Mesenchymal stem cell (in vitro differentiated cells and primary cell): Measurements from ENCODE around the gene ITGB5.

Experiments
- DNase-seq: peaks from one replicate; pipeline ENCODE4 v3.0.0-alpha.2; 2013
- H2AFZ ChIP-seq: one replicate; pipeline ENCODE4 v1.6.1; 2013; ENCODE audit warnings: low read depth, mild to moderate bottlenecking, control low read depth, inconsistent platforms, low read length, moderate library complexity
- H2AK5ac ChIP-seq: 2 replicates; pipeline ENCODE4 v1.6.1; 2013; ENCODE audit warnings: low read length, moderate library complexity, mild to moderate bottlenecking, inconsistent platforms; ENCODE audit not compliant: severe bottlenecking
- H2BK120ac ChIP-seq: one replicate; pipeline ENCODE4 v1.6.1; 2013; ENCODE audit warnings: low read depth, mild to moderate bottlenecking, inconsistent platforms, low read length, moderate library complexity
- H2BK12ac ChIP-seq, 2 experiments: one replicate each; pipeline ENCODE4 v1.6.1; 2013; ENCODE audit warnings: inconsistent platforms in 2 of 2, low read length in 2 of 2, mild to moderate bottlenecking in 2 of 2, moderate library complexity in 2 of 2, control low read depth in 1 of 2
- H2BK15ac ChIP-seq: one replicate; pipeline ENCODE4 v1.6.1; 2013; ENCODE audit warnings: mild to moderate bottlenecking, low read depth, inconsistent platforms; ENCODE audit not compliant: poor library complexity, severe bottlenecking
- H2BK5ac ChIP-seq: 2 replicates; pipeline ENCODE4 v1.6.1; 2013; ENCODE audit warnings: low read depth, mild to moderate bottlenecking, low read length, control low read depth, inconsistent platforms; ENCODE audit not compliant: poor library complexity, severe bottlenecking
- H3K14ac ChIP-seq, 2 experiments: one replicate each; pipeline ENCODE4 v1.6.1; 2013; ENCODE audit warnings: inconsistent platforms in 2 of 2, low read length in 2 of 2, control low read depth in 1 of 2, mild to moderate bottlenecking in 1 of 2, moderate library complexity in 1 of 2
- H3K18ac ChIP-seq, 2 experiments: one replicate each; pipeline ENCODE4 v1.6.1; 2013; ENCODE audit warnings: inconsistent platforms in 2 of 2, low read length in 2 of 2, control low read depth in 1 of 2, low read depth in 1 of 2, mild to moderate bottlenecking in 1 of 2
- H3K23ac ChIP-seq, 2 experiments: one replicate each; pipeline ENCODE4 v1.6.1; 2013; ENCODE audit warnings: inconsistent platforms in 2 of 2, low read length in 2 of 2, mild to moderate bottlenecking in 2 of 2, moderate library complexity in 2 of 2, control low read depth in 1 of 2
- H3K27ac ChIP-seq: 2 replicates; pipeline ENCODE4 v1.5.1; 2013; ENCODE audit warnings: mild to moderate bottlenecking, moderate library complexity, low read length, control low read depth, inconsistent platforms; ENCODE audit not compliant: poor library complexity, severe bottlenecking
- H3K27me3 ChIP-seq, 2 experiments: 2 replicates each; pipeline versions ENCODE4 v1.6.1 to v1.7.0; 2013; ENCODE audit warnings: low read length in 2 of 2, mild to moderate bottlenecking in 2 of 2, moderate library complexity in 2 of 2, control low read depth in 1 of 2, inconsistent platforms in 1 of 2; ENCODE audit not compliant: control insufficient read depth in 1 of 2, insufficient read depth in 1 of 2
- H3K36me3 ChIP-seq, 2 experiments: 2 replicates each; pipeline versions ENCODE4 v1.6.1 to v1.7.0; 2013; ENCODE audit warnings: low read length in 2 of 2, control low read depth in 1 of 2, inconsistent platforms in 1 of 2, low read depth in 1 of 2, mild to moderate bottlenecking in 1 of 2; ENCODE audit not compliant: insufficient read depth in 2 of 2, control insufficient read depth in 1 of 2
- H3K4ac ChIP-seq, 2 experiments: one replicate each; pipeline ENCODE4 v1.6.1; 2013; ENCODE audit warnings: inconsistent platforms in 2 of 2, low read length in 2 of 2, mild to moderate bottlenecking in 2 of 2, moderate library complexity in 2 of 2, control low read depth in 1 of 2, low read depth in 1 of 2
- H3K4me1 ChIP-seq: 2 replicates; pipeline ENCODE4 v1.6.1; 2013; ENCODE audit warnings: low read depth, low read length, control low read depth; ENCODE audit not compliant: control insufficient read depth, insufficient read depth
- H3K4me2 ChIP-seq: 2 replicates; pipeline ENCODE4 v1.6.1; 2013; ENCODE audit warnings: low read length, mild to moderate bottlenecking, inconsistent platforms; ENCODE audit not compliant: poor library complexity, severe bottlenecking
- H3K4me3 ChIP-seq, 2 experiments: 2 replicates each; pipeline versions ENCODE4 v1.5.1 to v1.7.0; 2013; ENCODE audit warnings: low read length in 2 of 2, mild to moderate bottlenecking in 2 of 2, control low read depth in 1 of 2, low read depth in 1 of 2; ENCODE audit not compliant: insufficient read depth in 1 of 2
- H3K79me1 ChIP-seq: replicated peaks from 2 replicates; pipeline ENCODE4 v1.6.1; 2013; ENCODE audit warnings: mild to moderate bottlenecking, control low read depth, low read length, inconsistent platforms; ENCODE audit not compliant: poor library complexity, severe bottlenecking
- H3K9ac ChIP-seq: 2 replicates; pipeline ENCODE4 v1.7.0; 2013; ENCODE audit warnings: mild to moderate bottlenecking, low read length, moderate library complexity
- H3K9me3 ChIP-seq: 2 replicates; pipeline ENCODE4 v1.7.0; 2013; ENCODE audit warnings: mild to moderate bottlenecking, low read length; ENCODE audit not compliant: control insufficient read depth
- H4K8ac ChIP-seq: one replicate; pipeline ENCODE4 v1.6.1; 2013; ENCODE audit warnings: inconsistent platforms, mild to moderate bottlenecking, low read length, moderate library complexity
- H4K91ac ChIP-seq: one replicate; pipeline ENCODE4 v1.6.1; 2013; ENCODE audit warnings: mild to moderate bottlenecking, low read length, inconsistent platforms
- WGBS: methylation state at CpG from one replicate; pipeline ENCODE4 v1.1.7; 2013; ENCODE audit warnings: mixed read lengths; 5-methylcytosine and 5-hydroxymethylcytosine counted together

The ITGB5 gene

DNA sequence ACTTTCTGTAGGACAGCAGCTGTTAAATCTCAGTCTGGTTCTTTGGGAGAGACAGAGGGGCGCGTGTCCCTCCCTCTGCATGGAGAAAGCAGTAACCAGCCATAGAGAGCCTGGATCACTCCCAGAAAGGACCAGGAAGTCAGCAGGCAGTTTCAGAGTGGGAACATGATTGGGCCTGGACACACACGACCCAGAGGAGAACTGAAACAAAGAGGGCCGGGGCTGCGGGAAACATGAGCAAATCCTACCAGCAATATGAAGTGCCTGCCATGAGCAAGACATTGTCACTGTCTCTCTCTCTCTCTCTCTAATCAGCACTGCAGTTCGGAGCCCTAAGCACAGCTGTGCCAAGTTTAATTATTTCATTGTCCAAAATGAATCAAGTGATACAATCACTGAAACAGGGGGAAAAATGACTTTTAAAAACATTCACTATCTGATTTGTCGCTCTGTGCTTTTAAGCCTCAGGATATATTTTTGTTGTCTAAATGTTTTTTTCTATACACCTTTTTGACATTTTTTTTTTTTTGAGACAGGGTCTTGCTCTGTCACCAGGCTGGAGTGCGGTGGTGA lies 29.8 kb upstream of the ITGB5 start:
- H3K4me3 ChIP-seq: no peak overlapping the region
- H4K91ac ChIP-seq: no peak overlapping the region
- peaks cover 2% of the 10 kb centered on the region for H3K4me1 ChIP-seq
- no peaks in the 10 kb centered on the region for H3K36me3 ChIP-seq
- no peak overlapping the region for H3K14ac ChIP-seq
- H3K9ac ChIP-seq: peak overlapping the region; percentile 32
- H2AK5ac ChIP-seq: no peak overlapping the region
- H3K9me3 ChIP-seq: no peaks in the 10 kb centered on the region
- H3K4me2 ChIP-seq: no peak overlapping the region
- no peak overlapping the region for H2BK15ac ChIP-seq
- no peak for DNase-seq
- no peak overlapping the region for H3K4ac ChIP-seq
- peaks cover 7 to 16% of the 10 kb centered on the region in 2 experiments for H3K27me3 ChIP-seq
- no peak overlapping the region for H2BK120ac ChIP-seq
- H3K79me1 ChIP-seq: no peaks in the 10 kb centered on the region
- H2AFZ ChIP-seq: no peak overlapping the region
- H3K27ac ChIP-seq: no peak overlapping the region
- H2BK5ac ChIP-seq: no peak overlapping the region
- H4K8ac ChIP-seq: no peak overlapping the region
- no peak overlapping the region for H3K18ac ChIP-seq
- H3K23ac ChIP-seq: no peak overlapping the region
- 83% methylated on average over 6 of the region's 8 CpGs for WGBS
- H2BK12ac ChIP-seq: no peak overlapping the region

DNA sequence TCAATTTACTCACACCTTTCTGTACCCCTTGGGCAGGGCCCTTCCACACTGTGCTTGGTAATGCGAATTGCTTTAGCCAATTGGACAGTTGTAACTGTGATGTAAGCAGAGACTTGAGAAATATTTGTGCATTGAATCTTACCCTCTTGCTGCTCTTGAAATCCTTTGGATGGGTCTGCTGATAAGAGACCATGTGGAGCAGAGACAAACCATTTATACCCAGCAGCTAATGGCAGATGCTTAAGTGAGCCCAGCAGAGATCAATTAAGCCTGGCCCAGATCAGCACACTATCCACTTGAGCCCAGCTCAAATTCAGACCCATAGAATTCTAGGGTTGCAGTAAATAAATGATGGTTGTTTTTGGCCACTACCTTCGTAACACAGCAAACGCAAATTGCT lies 28.1 kb upstream of the ITGB5 start:
- Histone ChIP-seq H3K9me3 (no peaks in the 10 kb centered on the region), H4K91ac (no peak overlapping the region), H3K9ac (no peak overlapping the region), H2BK15ac (no peak overlapping the region), H3K4me2 (no peak overlapping the region), H3K27me3 (peaks cover 7 to 20% of the 10 kb centered on the region in 2 experiments), H4K8ac (no peak overlapping the region), H3K18ac (no peak overlapping the region), H3K4me3 (no peak overlapping the region), H2BK12ac (no peak overlapping the region), H3K14ac (no peak overlapping the region), H3K79me1 (no peaks in the 10 kb centered on the region), H2AK5ac (no peak overlapping the region), H2BK5ac (no peak overlapping the region), H3K4ac (no peak overlapping the region), H2BK120ac (no peak overlapping the region), H3K27ac (no peak overlapping the region), H2AFZ (no peak overlapping the region), H3K4me1 (peaks cover 2% of the 10 kb centered on the region), H3K36me3 (no peaks in the 10 kb centered on the region), H3K23ac (no peak overlapping the region)
- WGBS: 100% methylated on average over 3 of the region's 3 CpGs
- no peak for DNase-seq

DNA sequence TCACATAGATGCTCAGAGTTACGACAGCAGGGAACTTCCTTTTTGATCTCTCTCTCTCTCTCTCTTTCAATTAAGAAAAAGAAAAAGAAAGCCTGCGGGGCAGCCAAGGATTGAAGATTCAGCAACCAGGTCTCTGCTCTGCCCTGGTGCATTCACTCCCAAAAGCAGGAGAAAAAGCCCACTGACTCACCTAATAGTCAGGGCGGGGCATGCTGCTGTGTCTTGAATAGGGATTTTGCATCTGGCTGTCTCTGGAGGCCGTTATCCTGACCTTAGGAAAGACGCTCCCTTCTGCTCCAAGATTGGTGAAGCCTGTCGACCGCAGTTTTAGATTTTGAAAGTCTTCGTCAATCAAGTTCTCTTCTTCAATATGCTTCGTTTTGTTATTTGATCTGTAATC lies 20.8 kb upstream of the ITGB5 start:
- no peaks in the 10 kb centered on the region for H3K4me1 ChIP-seq
- no peaks in the 10 kb centered on the region for H3K36me3 ChIP-seq
- no peak overlapping the region for H2AK5ac ChIP-seq
- no peak overlapping the region for H3K4me2 ChIP-seq
- no peak overlapping the region for H3K9ac ChIP-seq
- peak overlapping the region; percentile 53 for H2AFZ ChIP-seq
- H3K4me3 ChIP-seq: no peak overlapping the region
- H3K18ac ChIP-seq: no peak overlapping the region
- no peaks in the 10 kb centered on the region for H3K9me3 ChIP-seq
- H3K14ac ChIP-seq: no peak overlapping the region
- DNase-seq: no peak
- no peak overlapping the region for H4K91ac ChIP-seq
- H3K27ac ChIP-seq: no peak overlapping the region
- no peak overlapping the region for H2BK5ac ChIP-seq
- no peak overlapping the region for H2BK120ac ChIP-seq
- peaks cover 7 to 18% of the 10 kb centered on the region in 2 experiments for H3K27me3 ChIP-seq
- H3K23ac ChIP-seq: no peak overlapping the region
- no peak overlapping the region for H2BK15ac ChIP-seq
- no peaks in the 10 kb centered on the region for H3K79me1 ChIP-seq
- no peak overlapping the region for H3K4ac ChIP-seq
- 65% methylated on average over 9 of the region's 9 CpGs for WGBS
- H4K8ac ChIP-seq: no peak overlapping the region
- no peak overlapping the region for H2BK12ac ChIP-seq

DNA sequence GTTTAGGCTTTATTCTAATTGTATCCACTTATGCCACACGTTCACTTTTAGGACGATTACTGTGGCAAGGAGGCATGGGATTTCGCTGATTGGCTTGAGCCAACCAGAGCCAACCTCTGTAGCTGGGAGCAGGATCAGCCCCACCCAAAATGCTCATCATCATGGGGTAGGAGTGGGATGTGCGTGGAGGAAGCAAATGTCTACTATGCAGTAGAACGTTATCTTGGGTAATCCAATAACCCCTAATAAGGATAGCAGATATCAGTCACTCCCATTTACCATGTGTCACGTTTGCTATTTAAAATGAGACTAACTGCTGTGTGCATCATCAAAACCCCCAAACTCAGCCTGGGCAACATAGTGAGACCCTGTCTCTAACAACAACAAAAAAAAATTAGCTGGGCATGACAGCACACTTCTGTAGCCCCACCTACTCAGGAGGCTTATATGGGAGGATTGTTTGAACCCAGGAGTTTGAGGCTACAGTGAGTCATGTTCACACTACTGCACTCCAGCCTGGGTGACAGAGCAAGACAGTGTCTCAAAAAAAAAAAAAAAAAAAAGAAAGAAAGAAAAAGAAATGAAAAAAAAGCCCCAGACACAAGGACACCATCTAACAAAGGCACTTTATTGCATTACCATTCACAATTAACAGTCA lies 17.8 kb upstream of the ITGB5 start:
- H3K4me3 ChIP-seq: no peak overlapping the region
- H2BK5ac ChIP-seq: no peak overlapping the region
- H3K4ac ChIP-seq: no peak overlapping the region
- H2BK120ac ChIP-seq: no peak overlapping the region
- H3K18ac ChIP-seq: no peak overlapping the region
- H2AK5ac ChIP-seq: no peak overlapping the region
- H2BK15ac ChIP-seq: no peak overlapping the region
- H3K4me1 ChIP-seq: no peaks in the 10 kb centered on the region
- WGBS: 97% methylated on average over 5 of the region's 6 CpGs
- H3K27ac ChIP-seq: no peak overlapping the region
- no peaks in the 10 kb centered on the region for H3K79me1 ChIP-seq
- no peak overlapping the region for H3K4me2 ChIP-seq
- H3K9me3 ChIP-seq: no peaks in the 10 kb centered on the region
- H4K8ac ChIP-seq: no peak overlapping the region
- no peak overlapping the region for H3K9ac ChIP-seq
- H3K36me3 ChIP-seq: no peaks in the 10 kb centered on the region
- peaks cover 7 to 10% of the 10 kb centered on the region in 2 experiments for H3K27me3 ChIP-seq
- no peak overlapping the region for H3K14ac ChIP-seq
- H2BK12ac ChIP-seq: no peak overlapping the region
- no peak overlapping the region for H2AFZ ChIP-seq
- no peak for DNase-seq
- no peak overlapping the region for H3K23ac ChIP-seq
- H4K91ac ChIP-seq: no peak overlapping the region
